Ishikawa (cell line): ENCODE measurements around the gene ZXDC.

ENCODE experiments used
- CEBPB ChIP-seq: IDR thresholded peaks from 2 replicates; pipeline ENCODE4 v1.6.1; 2012
- EP300 ChIP-seq: IDR thresholded peaks from 2 replicates; pipeline ENCODE4 v1.6.1; 2012; ENCODE audit warnings: borderline replicate concordance
- FOXM1 ChIP-seq: IDR thresholded peaks from 2 replicates; pipeline ENCODE4 v1.6.1; 2012; ENCODE audit warnings: low read depth, borderline replicate concordance
- NFIC ChIP-seq: IDR thresholded peaks from 2 replicates; pipeline ENCODE4 v1.6.1; 2012
- RAD21 ChIP-seq: IDR thresholded peaks from 2 replicates; pipeline ENCODE4 v1.6.1; 2012; ENCODE audit warnings: low read depth
- TAF1 ChIP-seq: IDR thresholded peaks from 2 replicates; pipeline ENCODE4 v1.6.1; 2012; ENCODE audit warnings: low read depth, mild to moderate bottlenecking
- YY1 ChIP-seq: IDR thresholded peaks from 2 replicates; pipeline ENCODE4 v1.6.1; 2012; ENCODE audit warnings: low read depth
- TF ChIP-seq, protein P1 (sequence below): IDR thresholded peaks from 2 replicates; pipeline ENCODE4 v1.6.1; 2012
- TF ChIP-seq, protein P2 (sequence below): IDR thresholded peaks from 2 replicates; pipeline ENCODE4 v1.6.1; 2012; ENCODE audit warnings: low read depth, mild to moderate bottlenecking
- TF ChIP-seq, protein P3 (sequence below): IDR thresholded peaks from 2 replicates; pipeline ENCODE4 v1.6.1; 2012

DNA sequence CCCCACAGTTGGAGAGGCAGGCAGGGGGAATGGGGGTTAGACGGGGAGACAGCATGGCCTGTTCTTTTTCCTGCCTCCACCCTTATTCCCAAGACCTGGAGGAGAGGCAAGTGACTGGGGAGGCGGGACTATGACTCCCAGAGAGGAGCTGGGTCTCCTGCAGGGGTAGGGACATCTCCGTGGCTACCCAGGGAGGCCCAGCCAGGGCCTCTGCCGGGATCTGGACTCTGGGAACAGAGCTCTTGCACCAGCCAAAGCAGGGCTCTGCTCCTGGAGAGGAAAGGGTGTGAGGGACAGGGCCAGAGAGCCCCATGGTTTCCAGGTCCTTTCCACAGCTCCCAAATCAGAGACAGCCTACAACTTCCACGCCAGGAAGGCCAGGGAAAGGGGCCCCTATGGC is 58.2 kb downstream of the ZXDC start:
- TF ChIP-seq FOXM1 (no peak), CEBPB (no peak), TAF1 (no peak), EP300 (no peak), RAD21 (no peak), NFIC (no peak), YY1 (no peak)
- TF ChIP-seq, protein P1, sequence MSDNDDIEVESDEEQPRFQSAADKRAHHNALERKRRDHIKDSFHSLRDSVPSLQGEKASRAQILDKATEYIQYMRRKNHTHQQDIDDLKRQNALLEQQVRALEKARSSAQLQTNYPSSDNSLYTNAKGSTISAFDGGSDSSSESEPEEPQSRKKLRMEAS: no peak
- TF ChIP-seq, protein P2, sequence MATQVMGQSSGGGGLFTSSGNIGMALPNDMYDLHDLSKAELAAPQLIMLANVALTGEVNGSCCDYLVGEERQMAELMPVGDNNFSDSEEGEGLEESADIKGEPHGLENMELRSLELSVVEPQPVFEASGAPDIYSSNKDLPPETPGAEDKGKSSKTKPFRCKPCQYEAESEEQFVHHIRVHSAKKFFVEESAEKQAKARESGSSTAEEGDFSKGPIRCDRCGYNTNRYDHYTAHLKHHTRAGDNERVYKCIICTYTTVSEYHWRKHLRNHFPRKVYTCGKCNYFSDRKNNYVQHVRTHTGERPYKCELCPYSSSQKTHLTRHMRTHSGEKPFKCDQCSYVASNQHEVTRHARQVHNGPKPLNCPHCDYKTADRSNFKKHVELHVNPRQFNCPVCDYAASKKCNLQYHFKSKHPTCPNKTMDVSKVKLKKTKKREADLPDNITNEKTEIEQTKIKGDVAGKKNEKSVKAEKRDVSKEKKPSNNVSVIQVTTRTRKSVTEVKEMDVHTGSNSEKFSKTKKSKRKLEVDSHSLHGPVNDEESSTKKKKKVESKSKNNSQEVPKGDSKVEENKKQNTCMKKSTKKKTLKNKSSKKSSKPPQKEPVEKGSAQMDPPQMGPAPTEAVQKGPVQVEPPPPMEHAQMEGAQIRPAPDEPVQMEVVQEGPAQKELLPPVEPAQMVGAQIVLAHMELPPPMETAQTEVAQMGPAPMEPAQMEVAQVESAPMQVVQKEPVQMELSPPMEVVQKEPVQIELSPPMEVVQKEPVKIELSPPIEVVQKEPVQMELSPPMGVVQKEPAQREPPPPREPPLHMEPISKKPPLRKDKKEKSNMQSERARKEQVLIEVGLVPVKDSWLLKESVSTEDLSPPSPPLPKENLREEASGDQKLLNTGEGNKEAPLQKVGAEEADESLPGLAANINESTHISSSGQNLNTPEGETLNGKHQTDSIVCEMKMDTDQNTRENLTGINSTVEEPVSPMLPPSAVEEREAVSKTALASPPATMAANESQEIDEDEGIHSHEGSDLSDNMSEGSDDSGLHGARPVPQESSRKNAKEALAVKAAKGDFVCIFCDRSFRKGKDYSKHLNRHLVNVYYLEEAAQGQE: no peak
- TF ChIP-seq, protein P3, sequence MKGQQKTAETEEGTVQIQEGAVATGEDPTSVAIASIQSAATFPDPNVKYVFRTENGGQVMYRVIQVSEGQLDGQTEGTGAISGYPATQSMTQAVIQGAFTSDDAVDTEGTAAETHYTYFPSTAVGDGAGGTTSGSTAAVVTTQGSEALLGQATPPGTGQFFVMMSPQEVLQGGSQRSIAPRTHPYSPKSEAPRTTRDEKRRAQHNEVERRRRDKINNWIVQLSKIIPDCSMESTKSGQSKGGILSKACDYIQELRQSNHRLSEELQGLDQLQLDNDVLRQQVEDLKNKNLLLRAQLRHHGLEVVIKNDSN: no peak
